Uterus (tissue), 2 donors: ENCODE data around the gene SUPT6H.

ENCODE experiments used
- CTCF ChIP-seq, 4 experiments: fragments of 200-600 bp in 2 of 4; fragments of 450-650 bp in 2 of 4; sonication (generic) in 2 of 4; IDR thresholded peaks; one replicate each; pipeline ENCODE4 v1.5.1; 2016 to 2019; ENCODE audit warnings: antibody characterized with exemption in 4 of 4, mild to moderate bottlenecking in 2 of 4, moderate library complexity in 1 of 4
- POLR2A ChIP-seq, 2 donors: fragments of 450-650 bp; IDR thresholded peaks; one replicate each; pipeline ENCODE4 v1.6.1; 2016; ENCODE audit warnings: antibody characterized with exemption in 2 of 2, mild to moderate bottlenecking in 1 of 2, moderate library complexity in 1 of 2

- TF ChIP-seq CTCF (IDR thresholded peaks at IDR 0.05) (no peak), POLR2A (IDR thresholded peaks at IDR 0.05) (no peak)
Measured at GRCh38 chr17:28714281-28714680, 52.3 kb downstream of the SUPT6H start.
